ENCODE results near the gene KIF26B. TPM values are rescaled to one million over a fixed set of nuclear protein-coding genes. Genes with fewer than 3 reads are reported as not detected.

The KIF26B gene
- total and polyA plus RNA-seq, 8 donors, result 0.15 to 3.2 (median 0.89) TPM; not detected in 1

DNA sequence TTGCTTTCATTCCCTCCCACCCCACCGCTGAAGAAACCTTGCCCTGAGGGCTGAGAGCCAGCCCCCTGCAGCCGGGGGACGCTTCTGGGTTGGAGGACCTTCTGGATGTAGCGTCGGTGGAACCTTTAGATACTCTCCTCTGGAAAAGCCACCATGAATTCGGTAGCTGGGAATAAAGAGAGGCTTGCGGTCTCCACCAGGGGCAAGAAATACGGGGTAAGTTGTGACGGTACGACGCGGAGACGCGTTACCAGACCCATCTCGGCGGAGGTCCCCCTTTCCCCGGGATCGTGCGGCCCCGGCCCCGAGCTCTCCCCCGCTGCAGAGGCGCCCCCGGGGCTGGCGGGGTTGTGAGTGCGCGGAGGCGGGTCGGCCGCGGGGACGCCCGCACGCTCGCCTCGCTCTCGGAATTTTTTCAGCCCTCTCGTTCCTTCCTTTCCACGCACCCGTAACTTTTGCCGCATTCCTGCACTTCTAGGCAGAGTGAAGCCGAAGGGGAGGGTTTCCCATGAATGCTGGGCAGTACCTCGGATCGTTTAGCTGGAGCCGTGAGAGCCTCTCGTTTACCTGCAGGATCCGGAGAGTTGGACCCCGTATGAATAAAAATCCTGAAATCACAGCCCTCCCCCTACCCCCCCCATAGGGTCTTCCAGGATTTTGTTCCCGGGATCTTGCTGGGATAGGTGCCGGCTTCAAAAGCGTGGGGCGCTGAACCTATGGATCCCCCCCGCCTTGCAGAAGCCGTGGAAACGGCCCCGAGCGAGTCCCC lies 671 bp downstream of the KIF26B start:
- Histone ChIP-seq H3K36me3 (no peaks in the 10 kb centered on the region), H3K9me3 (no peaks in the 10 kb centered on the region), H3K27ac (peak overlapping the region in 3 of 5 donors; percentile 61 to 75 (median 68)), H3K4me1 (peaks cover 35 to 47% (median 44%) of the 10 kb centered on the region in 4 donors), H3K4me3 (peak overlapping the region; percentile 64 to 71 (median 66)), H3K27me3 (peaks cover 0 to 57% (median 42%) of the 10 kb centered on the region in 3 donors)
- DNase-seq, result peak in 1 of 2 donors; percentile 57
- TF ChIP-seq, protein P1, sequence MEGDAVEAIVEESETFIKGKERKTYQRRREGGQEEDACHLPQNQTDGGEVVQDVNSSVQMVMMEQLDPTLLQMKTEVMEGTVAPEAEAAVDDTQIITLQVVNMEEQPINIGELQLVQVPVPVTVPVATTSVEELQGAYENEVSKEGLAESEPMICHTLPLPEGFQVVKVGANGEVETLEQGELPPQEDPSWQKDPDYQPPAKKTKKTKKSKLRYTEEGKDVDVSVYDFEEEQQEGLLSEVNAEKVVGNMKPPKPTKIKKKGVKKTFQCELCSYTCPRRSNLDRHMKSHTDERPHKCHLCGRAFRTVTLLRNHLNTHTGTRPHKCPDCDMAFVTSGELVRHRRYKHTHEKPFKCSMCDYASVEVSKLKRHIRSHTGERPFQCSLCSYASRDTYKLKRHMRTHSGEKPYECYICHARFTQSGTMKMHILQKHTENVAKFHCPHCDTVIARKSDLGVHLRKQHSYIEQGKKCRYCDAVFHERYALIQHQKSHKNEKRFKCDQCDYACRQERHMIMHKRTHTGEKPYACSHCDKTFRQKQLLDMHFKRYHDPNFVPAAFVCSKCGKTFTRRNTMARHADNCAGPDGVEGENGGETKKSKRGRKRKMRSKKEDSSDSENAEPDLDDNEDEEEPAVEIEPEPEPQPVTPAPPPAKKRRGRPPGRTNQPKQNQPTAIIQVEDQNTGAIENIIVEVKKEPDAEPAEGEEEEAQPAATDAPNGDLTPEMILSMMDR (IDR thresholded peaks at IDR 0.05), result peak in 1 of 7 experiments; percentile 6
- TF ChIP-seq POLR2AphosphoS5 (IDR thresholded peaks at IDR 0.05) (no peak), EP300 (IDR thresholded peaks at IDR 0.05) (no peak)
- intact Hi-C loops (cut with DNase I; ENCODE audit: low total_unique reads), result loop anchor here (10.0 kb wide), 1 partner anchor 969 kb away; no protein-coding TSS in a partner anchor
- WGBS, 5 donors, result 0 to 2% (median 1%) methylated on average over 35 to 57 of the region's 57 CpGs

GRCh38 chr1:245156041-245156735 lies 1.4 kb downstream of the KIF26B start:
- TF ChIP-seq POLR2AphosphoS5 (IDR thresholded peaks at IDR 0.05), result peak in 1 of 3 donors; percentile 16
- TF ChIP-seq EP300 (IDR thresholded peaks at IDR 0.05), result no peak
- TF ChIP-seq, protein P1 (IDR thresholded peaks at IDR 0.05), result peak in 5 of 7 experiments; percentile 43 to 76 (median 74)
- Histone ChIP-seq H3K9me3 (no peaks in the 10 kb centered on the region), H3K4me1 (peaks cover 35 to 47% (median 44%) of the 10 kb centered on the region in 4 donors), H3K27me3 (peaks cover 0 to 51% (median 38%) of the 10 kb centered on the region in 3 donors), H3K27ac (peak overlapping the region; percentile 51 to 75 (median 68)), H3K4me3 (peak overlapping the region; percentile 64 to 71 (median 66)), H3K36me3 (no peaks in the 10 kb centered on the region)
- 0 to 1% (median 0%) methylated on average over 8 to 74 of the region's 74 CpGs for WGBS, 5 donors
- DNase-seq, result peak; percentile 91 to 95
- intact Hi-C loops (cut with DNase I; ENCODE audit: low total_unique reads), result loop anchor here (10.0 kb wide), 1 partner anchor 969 kb away; no protein-coding TSS in a partner anchor

DNA sequence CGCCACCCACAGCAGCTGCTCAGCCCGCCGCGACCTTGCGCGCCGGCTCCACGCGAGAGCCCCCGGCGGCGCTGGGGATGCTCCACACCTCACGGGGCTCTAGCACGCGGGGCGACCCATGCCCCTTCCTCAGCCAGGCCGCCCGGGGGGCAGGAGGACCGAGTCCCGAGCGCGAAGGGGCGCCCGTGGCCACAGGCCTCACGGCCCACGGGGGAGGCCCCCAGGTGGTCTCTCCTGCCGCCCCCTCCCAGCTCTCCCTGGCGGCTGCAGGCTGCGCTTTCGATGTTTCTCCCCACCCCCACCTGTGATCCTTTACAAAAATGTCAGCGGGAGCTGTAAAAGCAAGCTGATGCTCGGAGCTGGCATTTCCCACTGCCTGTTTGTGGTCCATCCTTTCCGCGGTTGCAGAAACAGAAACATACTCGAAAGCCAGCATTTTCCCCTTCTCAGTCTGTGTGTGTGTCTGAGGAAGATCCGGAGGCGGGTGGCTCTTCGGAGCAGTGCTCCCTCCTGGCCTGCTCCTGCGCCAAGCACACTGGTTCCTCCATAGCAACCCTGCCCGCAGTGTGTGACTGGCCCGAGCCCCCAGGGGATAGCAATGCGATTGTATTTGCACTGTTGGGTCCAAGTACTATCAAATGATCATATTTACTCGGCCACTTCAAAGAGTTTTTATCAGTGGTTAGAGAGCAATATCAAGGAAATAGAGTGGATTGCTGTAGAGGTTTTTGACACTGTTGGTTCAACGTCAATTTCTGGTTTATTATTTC lies 2.1 kb downstream of the KIF26B start:
- peak; percentile 51 to 62 for DNase-seq
- Histone ChIP-seq H3K4me1 (peaks cover 35 to 47% (median 44%) of the 10 kb centered on the region in 4 donors), H3K9me3 (no peaks in the 10 kb centered on the region), H3K36me3 (no peaks in the 10 kb centered on the region), H3K4me3 (peak overlapping the region; percentile 64 to 71 (median 66)), H3K27me3 (peaks cover 0 to 51% (median 38%) of the 10 kb centered on the region in 3 donors), H3K27ac (peak overlapping the region; percentile 51 to 75 (median 68))
- TF ChIP-seq, protein P1 (IDR thresholded peaks at IDR 0.05), result no peak
- TF ChIP-seq POLR2AphosphoS5 (IDR thresholded peaks at IDR 0.05) (no peak), EP300 (IDR thresholded peaks at IDR 0.05) (no peak), POLR2A (IDR thresholded peaks at IDR 0.05) (no peak)
- WGBS, 5 donors, result 2 to 23% (median 5%) methylated on average over 18 to 44 of the region's 44 CpGs
- intact Hi-C loops (cut with DNase I; ENCODE audit: low total_unique reads), result loop anchor here (10.0 kb wide), 1 partner anchor 968 kb away; no protein-coding TSS in a partner anchor

All from stomach (tissue), 9 donors.